HEK293 (cell line): ENCODE measurements around the gene TNS3.

Experiments
- CTCF ChIA-PET: fragments of 350-600 bp; formaldehyde crosslinking; extraction: SDS; loops from one replicate; lab custom pipeline; 2021; ENCODE audit warnings: antibody characterized with exemption; lab: Yijun Ruan, JAX
- POLR2A ChIA-PET: fragments of 300-600 bp; formaldehyde crosslinking; extraction: SDS; loops from one replicate; lab custom pipeline; 2020; ENCODE audit warnings: antibody characterized with exemption, inconsistent platforms; lab: Yijun Ruan, JAX
- H3K27ac ChIP-seq: fragments of 200-500 bp; sonication (Bioruptor generic); 2 replicates; pipeline ENCODE4 v1.5.1; 2014; ENCODE audit warnings: low read depth, low read length, control low read depth, inconsistent platforms; ENCODE audit errors: extremely low read depth
- H3K36me3 ChIP-seq, 2 experiments: fragments of 200-500 bp in 1 of 2; sonication (Bioruptor generic) in 1 of 2; 1 replicate in 1 of 2; 2 replicates in 1 of 2; pipeline ENCODE4 v1.5.1; 2014 to 2017; ENCODE audit warnings: inconsistent platforms in 2 of 2, low read length in 2 of 2; ENCODE audit not compliant: control insufficient read depth in 2 of 2, insufficient read depth in 1 of 2
- H3K4me1 ChIP-seq: fragments of 200-500 bp; sonication (Bioruptor generic); 2 replicates; pipeline ENCODE4 v1.5.1; 2014; ENCODE audit warnings: mild to moderate bottlenecking, low read length, inconsistent platforms; ENCODE audit not compliant: control insufficient read depth, insufficient read depth
- H3K4me3 ChIP-seq: 2 replicates; pipeline ENCODE4 v1.5.1; 2011; ENCODE audit warnings: low read depth, mild to moderate bottlenecking, control low read depth, low read length, moderate library complexity
- H3K9me3 ChIP-seq: fragments of 200-500 bp; sonication (Bioruptor generic); 2 replicates; pipeline ENCODE4 v1.5.1; 2014; ENCODE audit warnings: low read depth, low read length, inconsistent platforms; ENCODE audit not compliant: control insufficient read depth, insufficient read depth
- BCL6B ChIP-seq: fragments of 450-650 bp; formaldehyde crosslinking; IDR thresholded peaks from 2 replicates; pipeline ENCODE4 v1.5.1; 2017; ENCODE audit warnings: missing biosample characterization, missing genetic modification characterization
- KLF17 ChIP-seq: fragments of 450-650 bp; formaldehyde crosslinking; IDR thresholded peaks from 2 replicates; pipeline ENCODE4 v1.5.1; 2016; ENCODE audit warnings: missing biosample characterization, missing genetic modification characterization
- KLF8 ChIP-seq: fragments of 450-650 bp; formaldehyde crosslinking; IDR thresholded peaks from 2 replicates; pipeline ENCODE4 v1.5.1; 2016; ENCODE audit warnings: missing biosample characterization, missing genetic modification characterization
- SCRT1 ChIP-seq: fragments of 450-650 bp; formaldehyde crosslinking; IDR thresholded peaks from 2 replicates; pipeline ENCODE4 v1.5.1; 2016; ENCODE audit warnings: missing biosample characterization, missing genetic modification characterization, borderline replicate concordance
- SETDB1 ChIP-seq: IDR thresholded peaks from one replicate; pipeline ENCODE4 v1.6.1; 2017; ENCODE audit warnings: mild to moderate bottlenecking, low read length, moderate library complexity, mixed read lengths; ENCODE audit not compliant: insufficient read length
- SP2 ChIP-seq: fragments of 450-650 bp; formaldehyde crosslinking; IDR thresholded peaks from 2 replicates; pipeline ENCODE4 v1.5.1; 2016; ENCODE audit warnings: missing biosample characterization, missing genetic modification characterization
- WT1 ChIP-seq: fragments of 450-650 bp; formaldehyde crosslinking; IDR thresholded peaks from 2 replicates; pipeline ENCODE4 v1.5.1; 2016; ENCODE audit warnings: missing biosample characterization, missing genetic modification characterization
- ZNF132 ChIP-seq: fragments of 450-650 bp; formaldehyde crosslinking; IDR thresholded peaks from 2 replicates; pipeline ENCODE4 v1.5.1; 2017; ENCODE audit warnings: missing biosample characterization, missing genetic modification characterization, borderline replicate concordance
- ZNF184 ChIP-seq: fragments of 450-650 bp; IDR thresholded peaks from 2 replicates; pipeline ENCODE4 v1.5.1; 2018; ENCODE audit warnings: missing biosample characterization, mild to moderate bottlenecking, missing genetic modification characterization
- ZNF19 ChIP-seq: fragments of 450-650 bp; formaldehyde crosslinking; IDR thresholded peaks from 2 replicates; pipeline ENCODE4; 2016; ENCODE audit warnings: missing biosample characterization, missing genetic modification characterization, low read depth
- ZNF248 ChIP-seq: fragments of 450-650 bp; formaldehyde crosslinking; IDR thresholded peaks from 2 replicates; pipeline ENCODE4 v1.5.1; 2017; ENCODE audit warnings: missing biosample characterization, missing genetic modification characterization
- ZNF302 ChIP-seq: fragments of 450-650 bp; formaldehyde crosslinking; IDR thresholded peaks from 2 replicates; pipeline ENCODE4 v1.5.1; 2016; ENCODE audit warnings: missing biosample characterization, missing genetic modification characterization, low read depth
- ZNF529 ChIP-seq: fragments of 450-650 bp; formaldehyde crosslinking; IDR thresholded peaks from 2 replicates; pipeline ENCODE4 v1.5.1; 2017; ENCODE audit warnings: missing genetic modification characterization, missing biosample characterization; ENCODE audit not compliant: insufficient replicate concordance
- ZNF530 ChIP-seq: fragments of 450-650 bp; formaldehyde crosslinking; IDR thresholded peaks from 2 replicates; pipeline ENCODE4 v1.5.1; 2016; ENCODE audit warnings: low read depth, missing biosample characterization, missing genetic modification characterization
- ZNF596 ChIP-seq: fragments of 450-650 bp; IDR thresholded peaks from 2 replicates; pipeline ENCODE4 v1.5.0; 2018; ENCODE audit warnings: missing biosample characterization, mild to moderate bottlenecking, missing genetic modification characterization, moderate library complexity
- ZNF610 ChIP-seq: fragments of 450-650 bp; formaldehyde crosslinking; IDR thresholded peaks from 2 replicates; pipeline ENCODE4 v1.5.1; 2016; ENCODE audit warnings: missing biosample characterization, missing genetic modification characterization, borderline replicate concordance
- ZNF704 ChIP-seq: fragments of 450-650 bp; formaldehyde crosslinking; IDR thresholded peaks from 2 replicates; pipeline ENCODE4 v1.5.1; 2016; ENCODE audit warnings: missing biosample characterization, missing genetic modification characterization
- ZNF830 ChIP-seq: fragments of 450-650 bp; IDR thresholded peaks from 2 replicates; pipeline ENCODE4 v1.5.0; 2018; ENCODE audit warnings: missing biosample characterization, missing genetic modification characterization, low read depth, mild to moderate bottlenecking, moderate library complexity
- TF ChIP-seq, protein P1 (sequence below): fragments of 450-650 bp; formaldehyde crosslinking; IDR thresholded peaks from 2 replicates; pipeline ENCODE4 v1.5.1; 2016; ENCODE audit warnings: missing biosample characterization, missing genetic modification characterization
- TF ChIP-seq, protein P2 (sequence below): fragments of 450-650 bp; formaldehyde crosslinking; optimal IDR thresholded peaks from 2 replicates; pipeline ENCODE3; 2016; ENCODE audit warnings: missing biosample characterization, mild to moderate bottlenecking, missing genetic modification characterization

TNS3 gene

DNA sequence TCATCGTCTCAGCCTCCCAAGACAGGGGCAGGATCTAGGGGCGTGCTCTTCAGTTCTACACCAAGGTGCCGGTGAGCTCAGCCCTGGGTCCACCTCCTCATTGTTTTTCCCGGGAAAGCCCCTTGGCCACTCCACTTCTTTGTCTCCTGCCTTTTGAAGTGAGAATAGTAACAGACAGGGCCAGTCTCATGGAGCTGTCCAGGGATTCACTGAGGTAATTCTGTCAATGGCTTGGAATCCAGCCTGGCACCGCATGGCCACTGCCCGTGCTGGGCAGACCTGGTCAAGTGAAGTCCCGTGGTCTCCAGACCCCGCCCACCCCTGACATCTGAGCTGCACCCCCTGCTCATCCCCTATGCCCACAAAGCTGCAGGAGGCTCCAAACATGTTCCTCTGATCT is 138.9 kb downstream of the TNS3 start:
- CTCF ChIA-PET, result interaction anchor here (0.7 kb wide), 2 partner anchors 41 to 47 kb away, joined by 3 to 5 read pairs; no protein-coding TSS in a partner anchor
- POLR2A ChIA-PET, result no interaction called here
- Histone ChIP-seq H3K27ac (no peak overlapping the region), H3K4me1 (no peaks in the 10 kb centered on the region), H3K9me3 (no peaks in the 10 kb centered on the region), H3K4me3 (no peak overlapping the region), H3K36me3 (no peaks in the 10 kb centered on the region)
- TF ChIP-seq BCL6B, result no peak
- no peak for TF ChIP-seq ZNF302
- no peak for TF ChIP-seq KLF8 (tag by site-specific recombination)
- no peak for TF ChIP-seq ZNF248
- TF ChIP-seq SETDB1, result no peak
- no peak for TF ChIP-seq KLF17 (tag by site-specific recombination)
- TF ChIP-seq ZNF132 (tag by site-specific recombination), result no peak
- no peak for TF ChIP-seq ZNF704 (tag by site-specific recombination)
- TF ChIP-seq ZNF529 (tag by site-specific recombination), result no peak
- no peak for TF ChIP-seq ZNF596 (tag by site-specific recombination)
- TF ChIP-seq, protein P1, sequence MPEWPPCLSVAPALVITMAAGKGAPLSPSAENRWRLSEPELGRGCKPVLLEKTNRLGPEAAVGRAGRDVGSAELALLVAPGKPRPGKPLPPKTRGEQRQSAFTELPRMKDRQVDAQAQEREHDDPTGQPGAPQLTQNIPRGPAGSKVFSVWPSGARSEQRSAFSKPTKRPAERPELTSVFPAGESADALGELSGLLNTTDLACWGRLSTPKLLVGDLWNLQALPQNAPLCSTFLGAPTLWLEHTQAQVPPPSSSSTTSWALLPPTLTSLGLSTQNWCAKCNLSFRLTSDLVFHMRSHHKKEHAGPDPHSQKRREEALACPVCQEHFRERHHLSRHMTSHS, result no peak
- TF ChIP-seq, protein P2, sequence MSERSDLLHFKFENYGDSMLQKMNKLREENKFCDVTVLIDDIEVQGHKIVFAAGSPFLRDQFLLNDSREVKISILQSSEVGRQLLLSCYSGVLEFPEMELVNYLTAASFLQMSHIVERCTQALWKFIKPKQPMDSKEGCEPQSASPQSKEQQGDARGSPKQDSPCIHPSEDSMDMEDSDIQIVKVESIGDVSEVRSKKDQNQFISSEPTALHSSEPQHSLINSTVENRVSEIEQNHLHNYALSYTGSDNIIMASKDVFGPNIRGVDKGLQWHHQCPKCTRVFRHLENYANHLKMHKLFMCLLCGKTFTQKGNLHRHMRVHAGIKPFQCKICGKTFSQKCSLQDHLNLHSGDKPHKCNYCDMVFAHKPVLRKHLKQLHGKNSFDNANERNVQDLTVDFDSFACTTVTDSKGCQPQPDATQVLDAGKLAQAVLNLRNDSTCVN (tag by site-specific recombination), result no peak
- TF ChIP-seq ZNF184 (tag by site-specific recombination), result no peak
- no peak for TF ChIP-seq SCRT1 (tag by site-specific recombination)
- no peak for TF ChIP-seq ZNF610 (tag by site-specific recombination)
- TF ChIP-seq, all 188 proteins: peak for 0

DNA sequence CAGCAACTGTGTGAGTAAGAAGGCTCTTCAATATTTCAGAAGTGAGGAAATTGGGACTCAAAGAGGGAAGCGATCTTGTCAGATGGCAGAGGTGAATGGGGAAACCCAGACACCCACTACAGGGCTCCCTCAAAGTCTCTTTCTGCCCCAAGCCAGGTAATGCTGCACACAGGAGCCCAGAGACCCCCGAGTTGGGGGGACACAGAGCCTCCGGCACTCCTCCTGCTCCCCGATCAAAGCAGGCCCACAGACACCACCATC is 139.4 kb downstream of the TNS3 start:
- Histone ChIP-seq H3K27ac (no peak overlapping the region), H3K36me3 (no peaks in the 10 kb centered on the region), H3K9me3 (no peaks in the 10 kb centered on the region), H3K4me1 (no peaks in the 10 kb centered on the region), H3K4me3 (no peak overlapping the region)
- POLR2A ChIA-PET, result no interaction called here
- CTCF ChIA-PET, result no interaction called here
- TF ChIP-seq, protein P2 (tag by site-specific recombination), result no peak
- TF ChIP-seq WT1 (tag by site-specific recombination) (no peak), ZNF530 (no peak), SP2 (tag by site-specific recombination) (no peak), ZNF19 (tag by site-specific recombination) (no peak), ZNF830 (tag by site-specific recombination) (no peak)
